Erythroblast (primary cell): Measurements from ENCODE around the gene ANKRD52.

ENCODE experiments used
- GATA1 ChIP-seq: IDR thresholded peaks from 2 replicates; pipeline ENCODE4 v1.6.1; 2011; ENCODE audit warnings: low read depth, mild to moderate bottlenecking, control low read depth, low read length, moderate library complexity
- POLR2A ChIP-seq: IDR thresholded peaks from 2 replicates; pipeline ENCODE4 v1.6.1; 2011; ENCODE audit warnings: mild to moderate bottlenecking, low read length

DNA sequence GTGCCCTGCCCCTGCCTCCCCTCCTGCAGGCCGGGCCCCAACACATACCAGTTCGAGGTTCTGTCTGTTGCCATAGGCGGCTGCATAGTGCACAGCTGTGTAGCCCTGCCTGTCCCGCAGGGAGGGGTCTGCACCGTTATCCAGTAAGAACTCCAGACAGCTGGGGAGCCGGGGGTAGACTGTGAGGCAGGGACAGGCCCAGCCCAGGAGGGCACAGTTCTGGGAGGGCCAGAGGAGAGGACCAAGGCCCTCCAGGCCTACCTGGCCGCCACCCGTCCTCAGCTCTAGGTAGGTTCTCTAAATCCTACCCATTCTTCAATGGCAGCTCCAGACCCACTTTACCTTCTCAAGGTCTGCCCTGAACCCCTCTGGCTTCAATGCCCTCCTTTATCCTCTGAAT lies 9.5 kb downstream of the ANKRD52 start:
- TF ChIP-seq POLR2A (no peak), GATA1 (no peak)
